ENCODE data around the gene CYP2J2.

- TF ChIP-seq CTCF (IDR thresholded peaks at IDR 0.05) (no peak), EP300 (IDR thresholded peaks at IDR 0.05) (no peak)
These were observed 54.8 kb downstream of the CYP2J2 start for GRCh38 chr1:59871746-59872145.

Measured in ovary (tissue), 3 donors.